ENCODE data around the gene TRAF2.

Gene TRAF2

DNA sequence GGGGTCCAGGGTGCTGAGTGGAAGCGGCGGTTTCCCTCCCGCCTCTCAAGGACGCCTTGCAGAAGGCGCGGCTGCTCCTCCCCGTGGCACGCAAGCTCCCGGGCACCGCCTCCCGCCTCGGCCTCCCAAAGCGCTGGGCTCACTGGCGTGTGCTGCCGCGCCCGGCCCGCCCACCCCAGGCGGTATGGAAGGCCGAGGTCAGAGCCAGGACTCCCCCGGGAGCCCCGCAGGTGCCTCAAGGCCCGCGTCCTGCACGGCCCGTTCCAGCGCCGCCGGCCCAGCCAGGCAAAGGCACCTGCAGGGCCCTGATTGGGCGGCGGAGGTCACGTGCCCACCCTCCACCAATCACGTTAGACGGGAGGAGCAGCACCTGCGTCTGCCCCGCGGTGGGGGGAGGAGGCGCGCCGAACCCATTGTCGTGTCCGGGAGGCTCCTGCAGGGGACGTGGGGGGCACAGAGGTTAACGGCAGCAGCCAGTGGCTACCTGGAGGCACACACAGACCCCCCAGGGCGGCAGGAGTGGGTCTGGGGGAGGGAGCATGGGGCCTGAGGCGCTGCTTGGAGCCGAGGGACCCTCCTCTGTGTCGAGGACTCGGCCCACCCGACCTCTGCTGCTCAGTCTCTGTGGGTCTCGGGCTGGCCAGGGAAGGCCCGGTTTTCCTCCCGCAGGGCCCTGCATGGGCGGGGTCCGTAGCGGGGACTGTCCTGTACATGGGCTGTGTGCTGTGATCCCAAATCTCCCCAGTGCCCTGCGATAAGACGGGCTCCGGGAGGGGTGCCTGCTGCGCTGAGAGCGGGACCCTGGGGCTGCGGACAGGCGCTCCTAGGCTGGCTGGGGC lies 63.7 kb downstream of the TRAF2 start:
- peak; percentile 100 for DNase-seq (ENCODE audit: low spot score)

DNA sequence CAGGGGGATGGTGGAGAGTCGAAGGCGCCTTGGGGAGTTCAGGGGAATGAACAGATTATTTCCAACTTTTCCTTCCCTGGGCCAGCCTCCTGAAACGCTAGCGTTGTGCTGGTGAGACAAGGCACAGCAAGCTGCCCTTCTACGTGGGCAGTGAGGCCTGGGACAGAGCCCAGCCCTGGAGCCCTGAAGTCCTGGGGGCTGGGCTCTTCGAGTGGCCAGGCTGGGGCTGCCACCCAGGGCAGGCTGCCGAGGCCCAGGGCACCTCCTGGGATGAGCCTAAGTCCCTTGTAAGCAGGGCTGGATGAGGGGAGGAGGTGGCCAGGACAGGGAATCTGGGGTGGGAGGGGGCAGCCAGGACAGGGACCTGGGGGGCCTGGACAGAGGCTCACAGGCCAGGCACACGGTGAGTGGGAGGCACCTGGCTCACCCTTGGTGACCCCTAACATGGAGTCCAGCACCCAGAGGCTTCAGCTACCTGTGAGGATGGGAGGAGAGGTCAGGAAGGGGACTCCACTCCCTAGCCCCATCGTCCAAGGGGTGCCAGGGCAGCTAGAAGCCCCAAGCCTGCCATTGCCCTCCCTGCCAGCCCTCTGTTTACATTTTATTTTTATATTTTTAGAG lies 64.5 kb downstream of the TRAF2 start:
- DNase-seq (ENCODE audit: low spot score), result no peak

DNA sequence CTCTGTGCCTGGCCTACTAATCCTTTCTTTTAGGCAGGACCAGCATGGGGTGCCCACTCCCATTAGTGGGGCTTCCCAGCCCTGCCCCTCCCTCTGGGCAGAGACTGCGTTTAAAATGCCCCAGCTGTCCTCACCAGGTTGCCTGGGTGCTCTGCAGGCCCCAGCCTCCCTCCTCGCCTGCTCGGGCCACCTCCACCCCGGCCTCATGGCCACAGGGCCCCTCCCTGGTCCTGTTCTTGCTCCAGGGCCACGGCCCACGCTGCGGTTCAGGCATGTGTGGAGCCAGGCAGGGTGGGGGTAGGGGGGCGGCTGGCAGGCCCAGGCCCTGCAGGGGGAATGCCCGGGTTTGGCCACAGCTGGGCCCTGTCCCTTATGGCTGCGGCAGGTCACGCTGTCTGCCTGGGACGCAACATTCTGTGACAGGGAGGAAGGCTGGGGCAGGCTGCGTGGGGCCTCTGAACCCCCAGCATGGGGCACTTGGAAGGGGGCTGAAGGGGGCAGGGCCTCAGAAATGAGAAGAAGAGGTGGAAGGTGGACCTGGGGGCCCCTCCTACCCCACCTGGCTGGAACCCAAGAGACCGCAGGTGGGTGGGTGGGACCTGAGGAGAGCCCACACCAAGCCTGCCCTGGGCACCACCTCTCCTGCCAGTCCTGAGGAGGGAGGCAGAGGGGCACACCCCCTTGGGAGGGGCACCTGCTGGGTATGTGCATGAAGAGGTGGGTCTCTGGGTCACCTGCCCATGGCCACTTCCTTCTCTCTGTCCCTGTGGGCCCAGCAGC lies 65.4 kb downstream of the TRAF2 start, which contains the start of gene LCN12:
LCN12 (plus strand) TSS at position 733 of the 780 bp plus-strand sequence. CDS start 55 bp downstream, outside the sequence.
- no peak for DNase-seq (ENCODE audit: low spot score)

DNA sequence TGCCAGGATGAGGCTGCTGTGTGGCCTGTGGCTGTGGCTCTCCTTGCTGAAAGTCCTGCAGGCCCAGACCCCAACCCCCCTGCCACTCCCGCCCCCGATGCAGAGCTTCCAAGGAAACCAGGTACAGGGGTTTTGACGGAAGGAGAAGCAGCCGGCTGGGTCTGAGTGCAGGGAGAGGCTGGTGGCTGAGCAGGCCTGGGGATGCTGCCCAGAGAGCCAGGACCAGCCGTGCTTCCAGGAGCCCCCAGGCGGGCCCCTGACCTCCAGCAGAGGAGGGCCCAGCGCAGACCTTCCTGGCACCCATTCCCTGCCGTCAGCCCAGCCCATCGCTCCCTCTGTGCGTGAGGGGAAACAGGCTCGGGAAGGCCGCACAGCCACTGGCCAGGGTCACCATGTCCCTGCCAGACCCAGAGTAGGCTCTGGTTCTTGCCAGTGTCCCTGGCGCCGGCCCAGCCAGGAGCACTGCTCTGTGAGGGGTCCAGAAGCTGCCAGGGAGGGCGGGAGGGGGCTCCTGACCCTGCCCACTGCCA lies 66.1 kb downstream of the TRAF2 start:
- no peak for DNase-seq (ENCODE audit: low spot score)

DNA sequence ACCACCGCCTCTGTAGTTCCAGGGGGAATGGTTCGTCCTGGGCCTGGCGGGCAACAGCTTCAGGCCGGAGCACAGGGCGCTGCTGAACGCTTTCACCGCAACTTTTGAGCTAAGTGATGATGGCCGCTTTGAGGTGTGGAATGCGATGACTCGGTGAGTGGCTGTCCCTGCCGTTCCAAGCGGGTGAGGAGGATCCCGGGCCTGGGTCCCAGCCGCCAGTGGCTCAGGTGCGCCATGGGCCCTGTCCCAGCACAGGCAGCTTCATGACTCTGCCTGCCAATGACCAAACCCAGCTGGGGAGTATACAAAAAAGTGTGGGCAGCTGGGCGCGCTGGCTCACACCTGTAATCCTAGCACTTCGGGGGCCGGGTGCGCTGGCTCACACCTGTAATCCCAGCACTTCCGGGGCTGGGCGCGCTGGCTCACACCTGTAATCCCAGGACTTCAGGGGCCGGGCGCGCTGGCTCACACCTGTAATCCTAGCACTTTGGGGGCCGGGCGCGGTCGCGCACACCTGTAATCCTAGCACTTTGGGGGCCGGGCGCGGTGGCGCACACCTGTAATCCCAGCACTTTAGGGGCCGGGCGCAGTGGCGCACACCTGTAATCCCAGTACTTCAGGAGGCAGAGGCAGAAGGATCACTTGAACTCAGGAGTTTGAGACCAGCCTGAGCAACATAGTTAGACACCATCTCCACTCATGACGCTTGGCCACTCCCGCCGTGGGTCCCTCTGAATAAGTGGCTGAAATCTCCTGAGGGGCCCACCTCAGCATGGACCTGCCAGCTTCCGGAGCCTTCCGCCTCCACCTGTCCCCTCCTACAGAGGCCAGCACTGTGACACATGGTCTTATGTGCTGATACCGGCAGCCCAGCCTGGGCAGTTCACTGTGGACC lies 66.8 kb downstream of the TRAF2 start:
- no peak for DNase-seq (ENCODE audit: low spot score)

DNA sequence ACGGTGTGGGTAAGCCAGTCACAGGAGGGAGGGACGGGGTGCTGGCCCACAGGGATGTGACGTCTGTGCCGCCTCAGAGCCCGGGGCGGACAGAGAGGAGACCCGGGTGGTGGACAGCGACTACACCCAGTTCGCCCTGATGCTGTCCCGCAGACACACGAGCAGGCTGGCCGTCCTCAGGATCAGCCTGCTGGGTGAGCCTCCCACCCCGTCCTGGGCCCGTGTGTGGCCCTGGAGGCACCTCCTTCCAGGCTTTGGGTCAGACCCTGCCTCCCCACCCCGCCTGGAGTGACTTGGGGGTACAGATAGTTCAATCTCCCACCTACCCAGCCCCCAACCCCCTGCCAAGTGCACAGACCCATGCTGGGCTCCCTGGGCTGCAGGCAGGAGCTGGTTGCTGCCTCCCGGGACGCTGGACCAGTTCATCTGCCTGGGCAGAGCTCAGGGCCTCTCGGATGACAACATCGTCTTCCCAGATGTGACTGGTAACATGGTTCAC lies 67.5 kb downstream of the TRAF2 start:
- no peak for DNase-seq (ENCODE audit: low spot score)

DNA sequence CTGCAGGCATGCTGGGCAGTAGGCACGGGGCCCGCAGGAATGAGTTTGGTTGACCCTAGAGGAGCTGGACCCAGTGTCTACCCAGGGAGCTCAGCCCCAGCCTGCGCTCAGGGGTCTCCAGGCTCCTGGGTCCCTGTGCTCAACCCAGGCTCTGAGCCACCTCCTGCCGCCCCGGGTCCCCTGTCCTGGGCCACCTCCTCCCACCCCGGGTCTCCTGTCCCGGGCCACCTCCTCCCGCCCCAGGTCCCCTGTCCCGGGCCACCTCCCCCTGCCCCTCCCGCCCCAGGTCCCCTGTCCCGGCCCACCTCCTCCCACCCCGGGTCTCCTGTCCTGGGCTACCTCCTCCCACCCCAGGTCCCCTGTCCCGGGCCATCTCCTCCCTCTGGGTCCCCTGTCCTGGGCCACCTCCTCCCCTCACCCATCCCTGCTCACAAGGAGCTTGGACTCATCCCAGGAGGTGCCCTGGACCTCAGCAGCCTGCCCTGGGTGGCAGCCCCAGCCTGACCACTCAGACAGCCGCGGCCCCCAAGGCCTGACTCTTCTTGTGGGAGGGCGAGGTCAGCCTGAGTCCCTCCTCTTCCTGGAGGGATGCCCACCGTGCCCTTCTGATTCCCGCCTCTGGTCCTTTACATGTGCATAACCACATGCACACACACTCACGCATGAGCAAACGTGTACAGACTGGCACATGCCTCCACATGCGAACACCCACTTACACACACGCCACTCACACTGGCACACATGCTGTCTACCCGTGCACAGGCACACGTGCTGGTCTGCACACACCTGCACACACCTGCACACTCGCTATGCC lies 68.2 kb downstream of the TRAF2 start:
- DNase-seq (ENCODE audit: low spot score), result no peak

DNA sequence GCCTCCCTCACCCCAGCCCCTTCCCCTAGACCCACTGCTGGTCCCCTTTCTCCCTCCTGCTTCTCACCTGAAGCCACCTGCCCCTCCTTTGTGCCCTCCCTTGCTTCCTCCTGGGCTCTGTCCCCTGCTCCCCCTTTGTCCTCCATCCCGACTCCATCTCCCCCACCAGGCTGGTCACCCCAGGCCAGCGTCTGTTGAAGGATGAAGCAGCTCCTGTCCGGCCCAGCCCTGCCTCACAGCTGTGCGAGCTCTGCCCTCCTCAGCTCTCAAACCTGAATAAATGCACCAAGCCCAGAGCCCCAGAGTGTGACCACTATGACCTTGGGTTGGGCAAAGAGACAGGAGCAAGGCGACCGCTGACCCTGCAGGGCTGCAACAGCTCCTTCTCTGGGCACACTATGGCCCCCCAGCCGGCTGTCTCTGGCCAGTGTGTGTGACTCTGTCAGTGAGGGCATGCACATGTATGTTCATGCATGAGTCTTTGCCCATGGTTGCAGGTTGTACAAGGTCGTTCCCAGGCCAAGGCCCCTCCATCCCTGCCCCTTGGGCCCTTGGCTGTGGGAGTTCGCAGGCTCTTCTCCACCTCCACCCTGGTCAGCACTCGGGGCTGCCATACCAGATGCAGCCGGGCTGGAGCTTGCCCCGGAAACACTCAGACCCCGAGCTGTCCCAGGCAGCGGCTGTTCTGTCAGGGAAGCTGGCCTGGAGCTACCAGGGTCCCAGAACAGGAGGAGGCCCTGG lies 69.1 kb downstream of the TRAF2 start:
- no peak for DNase-seq (ENCODE audit: low spot score)

DNA sequence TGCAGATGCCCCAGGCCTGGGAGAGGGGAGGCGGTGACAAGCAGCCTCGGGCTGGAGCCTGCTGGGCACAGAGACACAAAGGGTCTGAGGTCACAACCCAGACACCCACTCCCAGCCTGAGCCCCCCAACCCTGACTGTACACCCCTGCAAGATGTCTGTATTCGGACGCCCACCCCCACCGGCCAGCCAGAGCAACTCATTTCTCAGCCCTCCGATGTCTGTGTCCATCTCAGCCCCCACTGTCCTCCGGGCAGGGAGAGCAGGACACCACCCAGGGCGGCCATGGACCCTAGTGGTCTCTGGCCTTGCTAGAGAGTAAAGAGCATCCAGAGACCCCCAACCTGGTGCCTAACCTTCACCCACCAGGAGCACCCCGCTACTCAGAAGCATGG lies 69.6 kb downstream of the TRAF2 start:
- no peak for DNase-seq (ENCODE audit: low spot score)

DNA sequence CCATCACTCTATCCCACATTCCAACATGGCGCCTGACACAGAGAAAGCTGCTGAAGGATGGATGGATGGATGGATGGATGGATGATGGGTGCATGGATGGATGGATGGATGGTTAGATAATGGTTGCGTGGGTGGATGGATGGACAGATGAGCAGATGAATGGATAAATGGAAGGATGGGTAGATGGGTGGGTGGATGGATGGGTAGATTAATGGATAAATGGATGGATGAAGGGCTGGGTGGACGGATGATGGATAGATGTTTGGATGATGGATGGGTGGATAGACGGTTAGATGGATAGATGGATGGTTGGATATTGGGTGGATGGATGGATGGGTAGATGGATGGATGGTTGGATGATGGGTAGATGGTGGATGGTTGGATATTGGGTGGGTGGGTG lies 70.3 kb downstream of the TRAF2 start:
- DNase-seq (ENCODE audit: low spot score), result no peak

DNA sequence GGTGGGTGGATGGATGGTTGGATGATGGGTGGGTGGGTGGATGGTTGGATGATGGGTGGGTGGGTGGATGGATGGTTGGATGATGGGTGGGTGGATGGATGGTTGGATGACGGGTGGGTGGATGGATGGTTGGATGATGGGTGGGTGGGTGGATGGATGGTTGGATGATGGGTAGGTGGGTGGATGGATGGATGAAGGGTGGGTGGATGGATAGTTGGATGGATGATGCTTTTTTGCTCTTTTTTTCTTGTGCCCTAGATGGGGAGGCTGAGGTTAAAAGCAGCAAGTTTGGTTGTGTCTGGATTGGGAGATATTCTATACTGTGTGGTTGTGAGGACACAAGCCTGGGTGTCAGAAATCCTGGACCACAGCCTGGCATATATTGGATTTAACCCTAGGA lies 71.1 kb downstream of the TRAF2 start:
- DNase-seq (ENCODE audit: low spot score), result no peak

DNA sequence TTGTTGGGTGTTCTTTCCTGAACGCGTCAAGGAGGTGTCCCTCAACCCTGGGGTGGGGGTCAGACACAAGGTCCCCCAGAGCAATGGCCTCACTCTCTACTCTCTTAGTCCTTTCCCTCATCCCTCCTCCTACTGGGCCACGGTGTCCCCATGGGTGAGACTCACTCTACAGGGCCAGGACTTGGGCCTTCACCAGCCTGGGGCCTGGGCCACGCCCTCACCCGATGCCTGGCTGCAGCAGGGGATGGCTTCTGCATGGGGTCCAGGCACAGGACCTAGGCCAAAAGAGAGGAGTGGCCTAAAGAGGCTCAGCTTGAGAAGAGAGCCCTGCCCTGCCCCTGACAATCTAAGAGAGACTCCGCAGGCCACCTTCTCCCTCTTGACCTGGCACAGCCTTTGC lies 71.6 kb downstream of the TRAF2 start:
- no peak for DNase-seq (ENCODE audit: low spot score)

DNA sequence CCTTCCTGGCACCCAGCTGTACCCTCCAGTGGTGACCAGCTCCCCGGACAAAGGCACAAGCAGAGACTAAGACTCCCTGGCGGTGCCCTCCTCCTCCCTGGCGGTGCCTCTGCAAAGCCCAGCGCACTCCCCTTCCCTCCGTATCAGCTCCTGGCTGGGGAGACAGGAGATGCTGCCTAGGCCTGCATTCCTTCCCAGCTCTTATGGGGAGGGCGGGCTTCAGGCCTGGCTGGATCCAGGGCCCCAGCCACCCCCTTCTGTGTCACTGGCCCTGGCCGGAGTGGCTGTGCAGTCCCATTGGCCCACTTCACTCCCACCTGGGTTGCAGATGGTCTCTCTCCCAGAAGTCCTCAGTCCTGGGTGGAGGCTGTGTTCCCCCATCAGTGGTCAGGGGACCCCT lies 72.2 kb downstream of the TRAF2 start:
- no peak for DNase-seq (ENCODE audit: low spot score)

DNA sequence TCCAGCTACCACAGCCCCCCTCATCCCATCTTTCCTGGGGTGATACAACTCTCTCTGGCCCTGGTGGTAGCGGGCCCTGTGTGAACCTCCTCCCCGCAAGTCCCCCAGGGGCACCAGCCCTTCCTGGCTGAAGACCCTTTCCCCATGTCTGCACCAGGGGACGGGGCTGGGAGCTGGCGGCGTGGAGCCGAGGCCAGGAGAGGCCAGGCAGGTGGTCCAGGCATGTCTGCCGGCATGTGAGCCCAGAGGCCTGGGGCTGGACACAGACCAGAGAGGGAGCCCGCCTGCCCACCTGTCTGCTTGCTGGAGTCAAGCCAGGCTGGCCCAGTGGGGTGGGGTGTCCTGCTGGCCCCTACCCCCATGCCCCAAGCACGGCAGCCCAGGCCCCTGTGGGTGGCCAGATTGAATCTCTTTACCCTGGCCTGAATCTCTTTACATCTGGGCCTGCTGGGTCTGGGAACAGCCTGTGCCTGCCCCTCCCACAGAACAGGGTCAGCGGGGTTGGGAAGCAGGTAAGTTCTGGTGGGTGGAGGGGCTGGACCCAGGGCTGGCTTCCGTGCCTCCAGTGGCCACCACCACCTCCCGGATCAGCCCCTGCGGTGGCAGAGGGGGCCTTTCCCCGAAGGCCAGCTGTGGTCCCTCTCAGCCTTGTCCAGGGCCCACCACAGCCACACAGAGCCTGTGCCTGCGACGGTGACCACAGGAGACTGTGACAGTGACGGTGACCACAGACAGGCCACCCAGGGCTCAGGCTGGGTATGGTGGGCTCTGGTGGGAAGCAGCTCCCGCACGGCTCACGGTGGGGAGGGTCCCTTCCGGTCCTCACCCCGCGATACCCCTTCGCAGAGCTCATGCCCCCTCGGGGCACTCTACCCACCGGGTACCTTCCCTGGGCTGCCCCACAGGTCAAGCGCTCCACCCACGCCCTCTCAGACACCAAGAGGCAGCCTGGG lies 72.9 kb downstream of the TRAF2 start:
- no peak for DNase-seq (ENCODE audit: low spot score)

DNA sequence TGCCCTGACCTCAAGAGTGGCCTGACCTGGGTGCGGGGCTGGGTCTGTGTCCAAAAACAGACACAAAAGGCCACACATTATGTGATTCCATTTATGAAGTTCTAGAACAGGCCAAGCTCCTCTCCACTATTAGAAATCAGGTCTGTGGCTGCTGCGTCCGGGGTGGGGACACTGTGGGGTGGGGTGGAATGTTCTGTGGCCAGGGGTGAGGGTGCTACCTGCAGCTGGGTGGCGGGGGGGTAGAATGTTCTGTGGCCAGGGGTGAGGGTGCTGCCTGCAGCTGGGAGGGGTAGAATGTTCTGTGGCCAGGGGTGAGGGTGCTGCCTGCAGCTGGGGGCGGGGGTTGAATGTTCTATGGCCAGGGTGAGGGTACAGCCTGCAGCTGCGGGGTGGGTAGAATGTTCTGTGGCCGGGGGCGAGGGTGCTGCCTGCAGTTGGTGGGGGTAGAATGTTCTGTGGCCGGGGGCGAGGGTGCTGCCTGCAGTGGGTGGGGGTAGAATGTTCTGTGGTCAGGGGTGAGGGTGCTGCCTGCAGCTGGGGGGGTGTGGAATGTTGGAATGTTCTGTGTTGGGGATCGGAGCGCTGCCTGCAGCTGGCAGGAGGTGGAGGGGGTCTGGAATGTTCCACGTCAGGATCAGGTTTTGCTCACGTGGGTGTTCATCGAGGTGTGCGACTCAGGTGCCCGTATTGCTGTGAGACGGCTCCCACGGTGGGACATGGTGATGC lies 74.1 kb downstream of the TRAF2 start:
- DNase-seq (ENCODE audit: low spot score), result no peak

DNA sequence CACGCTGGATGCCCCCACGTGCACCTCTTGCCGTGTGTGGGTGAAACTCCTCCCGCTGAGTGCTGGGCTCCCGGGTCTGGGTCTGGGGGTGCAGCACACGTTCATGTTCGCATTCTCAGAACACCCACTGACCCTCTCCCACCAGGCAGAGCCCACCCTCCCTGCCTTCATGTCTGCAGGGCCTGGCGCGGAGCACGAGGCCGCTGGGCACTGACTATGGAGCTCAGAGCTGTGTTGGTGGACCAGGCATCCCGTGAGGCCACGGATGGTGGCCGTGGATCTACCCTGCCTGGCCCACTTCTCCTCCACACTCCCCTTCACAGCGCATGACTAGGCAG lies 74.6 kb downstream of the TRAF2 start:
- DNase-seq (ENCODE audit: low spot score), result no peak

DNA sequence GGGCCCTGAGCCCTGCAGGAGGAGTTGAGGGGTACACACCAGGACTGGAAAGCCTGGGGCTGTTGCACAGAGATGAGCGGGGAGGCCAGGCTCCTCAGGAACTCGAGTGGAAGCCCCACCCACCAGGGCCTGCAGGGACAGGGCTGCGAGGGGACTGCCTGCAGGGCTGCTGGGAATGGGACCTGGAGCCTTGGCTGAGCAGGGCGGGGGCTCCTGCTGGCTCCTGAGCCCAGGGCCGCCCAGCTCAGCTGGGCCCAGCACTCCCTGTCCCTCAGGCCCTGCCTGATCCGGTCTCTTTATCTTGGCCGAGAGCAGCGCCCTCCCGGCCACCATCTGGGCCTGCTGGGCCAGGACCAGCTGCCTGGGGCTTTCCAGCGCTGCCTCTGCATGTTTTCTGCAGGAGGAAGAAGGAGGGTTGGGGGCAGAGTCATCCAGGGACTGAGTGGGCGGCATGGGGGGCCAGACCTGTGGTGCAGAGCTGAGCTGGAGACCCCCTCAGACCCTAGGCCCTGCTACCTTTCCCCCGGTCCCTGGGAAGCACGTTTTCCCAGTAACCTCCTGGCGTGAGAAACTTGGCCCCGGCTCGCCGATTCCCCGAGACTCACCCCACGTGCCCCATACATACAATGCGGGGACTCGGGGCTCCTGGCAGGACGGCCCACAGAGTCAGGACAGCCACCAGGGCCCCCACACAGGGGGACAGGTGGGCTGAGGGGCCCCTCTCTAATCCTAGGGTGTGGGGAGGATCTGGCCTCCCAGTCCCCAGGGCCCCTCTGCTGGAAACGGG lies 75.2 kb downstream of the TRAF2 start:
- no peak for DNase-seq (ENCODE audit: low spot score)
